Stimulated activated CD8-positive, alpha-beta memory T cell treated with anti-CD3 and anti-CD28 coated beads, Interleukin-4, amount 100 ng/mL, for 4 hours (primary cell): ENCODE data around the gene MUC15.
"Not testable (repeated sequence)": the region's sequence is repeated elsewhere in the genome, so short reads cannot be mapped to it uniquely, and the experiment has no call there.

ENCODE experiments used
- DNase-seq, 2 donors: peaks; one replicate each; pipeline ENCODE4 v3.0.0-alpha.2; 2020; ENCODE audit warnings: low read depth in 2 of 2, low spot score in 1 of 2

Gene MUC15

GRCh38 chr11:26571861-26572654 lies at the start of gene MUC15:
MUC15 (minus strand) TSS chr11:26572263; CDS start chr11:26567094, 5,169 bp downstream.
- DNase-seq = no peak

GRCh38 chr11:26621132-26621531 lies 49.1 kb upstream of the MUC15 start:
- no peak for DNase-seq

GRCh38 chr11:26620282-26621045 lies 48.4 kb upstream of the MUC15 start:
- no peak for DNase-seq

GRCh38 chr11:26618441-26618840 lies 46.4 kb upstream of the MUC15 start:
- DNase-seq = no peak

GRCh38 chr11:26613759-26614158 lies 41.7 kb upstream of the MUC15 start:
- no peak for DNase-seq

GRCh38 chr11:26608507-26609146 lies 36.6 kb upstream of the MUC15 start:
- DNase-seq = no peak

GRCh38 chr11:26607725-26608506 lies 35.9 kb upstream of the MUC15 start:
- DNase-seq = no peak

GRCh38 chr11:26599876-26600434 lies 27.9 kb upstream of the MUC15 start:
- no peak for DNase-seq

GRCh38 chr11:26599425-26599824 lies 27.4 kb upstream of the MUC15 start:
- DNase-seq = no peak

GRCh38 chr11:26597899-26598298 lies 25.8 kb upstream of the MUC15 start:
- no peak for DNase-seq

GRCh38 chr11:26597049-26597689 lies 25.1 kb upstream of the MUC15 start:
- not testable (repeated sequence) for DNase-seq

GRCh38 chr11:26595207-26595865 lies 23.3 kb upstream of the MUC15 start:
- not testable (repeated sequence) for DNase-seq

GRCh38 chr11:26593691-26594090 lies 21.6 kb upstream of the MUC15 start:
- DNase-seq = no peak

GRCh38 chr11:26587073-26587472 lies 15.0 kb upstream of the MUC15 start:
- DNase-seq = no peak

GRCh38 chr11:26584818-26585217 lies 12.8 kb upstream of the MUC15 start:
- DNase-seq = no peak

GRCh38 chr11:26583550-26583949 lies 11.5 kb upstream of the MUC15 start:
- no peak for DNase-seq

- DNase-seq = no peak
These were observed 8.9 kb upstream of the MUC15 start for GRCh38 chr11:26580929-26581328.

GRCh38 chr11:26579683-26580082 lies 7.6 kb upstream of the MUC15 start:
- no peak for DNase-seq

- DNase-seq = no peak
These were observed 7.1 kb upstream of the MUC15 start for GRCh38 chr11:26578998-26579661.
